Retina (tissue), 1 donor: Measurements from ENCODE around the gene PIGX.

Experiments
- DNase-seq: peaks from one replicate; pipeline ENCODE4 v3.0.0-alpha.2; 2016

Gene PIGX

GRCh38 chr3:196711838-196712513 lies at the start of gene PIGX, which contains the start of gene CEP19:
Gene PIGX, plus strand, starts transcription at chr3:196712377.
Gene CEP19, minus strand, starts transcription at chr3:196712250. Its CDS starts 3,593 bp downstream, at chr3:196708657.
- DNase-seq = peak; percentile 97

GRCh38 chr3:196662711-196663571 lies 49.2 kb upstream of the PIGX start:
- DNase-seq = no peak

- peak; percentile 81 for DNase-seq
Measured at GRCh38 chr3:196666001-196666867, 45.9 kb upstream of the PIGX start.

- no peak for DNase-seq
Measured at GRCh38 chr3:196667056-196667825, 44.9 kb upstream of the PIGX start.

GRCh38 chr3:196670339-196670738 lies 41.8 kb upstream of the PIGX start:
- DNase-seq = no peak

GRCh38 chr3:196673632-196674031 lies 38.5 kb upstream of the PIGX start:
- DNase-seq = no peak

GRCh38 chr3:196677353-196677752 lies 34.8 kb upstream of the PIGX start:
- no peak for DNase-seq

GRCh38 chr3:196677931-196678330 lies 34.2 kb upstream of the PIGX start:
- no peak for DNase-seq

- peak; percentile 79 for DNase-seq
Measured at GRCh38 chr3:196684548-196685407, 27.4 kb upstream of the PIGX start.

- no peak for DNase-seq
Measured at GRCh38 chr3:196686436-196686835, 25.7 kb upstream of the PIGX start.

GRCh38 chr3:196688349-196688748 lies 23.8 kb upstream of the PIGX start:
- DNase-seq = no peak

GRCh38 chr3:196689941-196690660 lies 22.1 kb upstream of the PIGX start:
- no peak for DNase-seq

- no peak for DNase-seq
Measured at GRCh38 chr3:196691386-196691785, 20.8 kb upstream of the PIGX start.

GRCh38 chr3:196694202-196694638 lies 18.0 kb upstream of the PIGX start:
- DNase-seq = no peak

GRCh38 chr3:196694941-196695848 lies 17.0 kb upstream of the PIGX start:
- DNase-seq = no peak

- DNase-seq = no peak
Measured at GRCh38 chr3:196695849-196696226, 16.3 kb upstream of the PIGX start.

- no peak for DNase-seq
Measured at GRCh38 chr3:196697270-196697669, 14.9 kb upstream of the PIGX start.

- DNase-seq = no peak
Measured at GRCh38 chr3:196699749-196700148, 12.4 kb upstream of the PIGX start.

- DNase-seq = no peak
Measured at GRCh38 chr3:196700801-196701200, 11.4 kb upstream of the PIGX start.
